ENCODE measurements around the gene PLD4.
A peak's percentile ranks its signal among the peaks of the same experiment; 100 is the strongest.
"Not testable (repeated sequence)": the region's sequence is repeated elsewhere in the genome, so short reads cannot be mapped to it uniquely, and the experiment has no call there.

Gene PLD4, protein sequence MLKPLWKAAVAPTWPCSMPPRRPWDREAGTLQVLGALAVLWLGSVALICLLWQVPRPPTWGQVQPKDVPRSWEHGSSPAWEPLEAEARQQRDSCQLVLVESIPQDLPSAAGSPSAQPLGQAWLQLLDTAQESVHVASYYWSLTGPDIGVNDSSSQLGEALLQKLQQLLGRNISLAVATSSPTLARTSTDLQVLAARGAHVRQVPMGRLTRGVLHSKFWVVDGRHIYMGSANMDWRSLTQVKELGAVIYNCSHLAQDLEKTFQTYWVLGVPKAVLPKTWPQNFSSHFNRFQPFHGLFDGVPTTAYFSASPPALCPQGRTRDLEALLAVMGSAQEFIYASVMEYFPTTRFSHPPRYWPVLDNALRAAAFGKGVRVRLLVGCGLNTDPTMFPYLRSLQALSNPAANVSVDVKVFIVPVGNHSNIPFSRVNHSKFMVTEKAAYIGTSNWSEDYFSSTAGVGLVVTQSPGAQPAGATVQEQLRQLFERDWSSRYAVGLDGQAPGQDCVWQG

DNA sequence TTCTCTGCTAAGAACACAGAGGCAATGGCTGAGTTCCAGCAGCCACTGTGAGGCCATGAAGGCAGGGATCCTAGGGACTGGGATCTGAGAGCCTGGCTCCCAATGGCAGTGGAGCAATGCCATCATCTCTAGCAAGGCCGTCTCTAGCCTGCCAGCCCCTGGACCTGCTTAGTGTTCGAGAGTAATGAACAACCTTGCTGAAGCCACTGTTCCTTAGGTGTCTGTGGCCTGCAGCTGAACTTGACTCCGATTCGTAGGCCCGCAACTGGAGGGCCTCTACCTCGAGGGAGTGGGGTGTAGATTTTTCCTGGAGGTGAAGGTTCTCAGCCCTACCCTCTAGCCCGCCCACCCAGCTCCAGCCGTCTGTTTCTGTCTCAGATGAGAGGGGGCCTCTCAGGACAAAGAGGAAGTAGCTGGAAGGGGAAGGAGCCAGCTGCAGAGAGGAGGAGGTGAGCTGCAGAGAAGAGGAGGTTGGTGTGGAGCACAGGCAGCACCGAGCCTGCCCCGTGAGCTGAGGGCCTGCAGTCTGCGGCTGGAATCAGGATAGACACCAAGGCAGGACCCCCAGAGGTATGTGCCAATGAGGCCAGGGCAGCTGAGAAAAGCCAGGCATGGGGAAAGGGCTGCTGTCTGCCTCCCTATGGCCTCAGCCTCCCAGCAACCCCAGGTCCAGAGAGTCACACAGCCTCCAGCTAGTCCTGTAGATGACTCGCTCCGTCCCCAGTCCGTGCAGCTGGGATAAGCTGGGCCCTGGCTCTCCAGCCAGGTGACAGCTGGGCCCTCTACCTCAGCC, at the start of gene PLD4:
Gene PLD4 (plus strand): TSS at position 459 of the 793 bp plus-strand sequence. CDS start 2,262 bp downstream, outside the sequence.
- DNase-seq, result no peak

- DNase-seq, result no peak
These were observed 49.3 kb upstream of the PLD4 start for GRCh38 chr14:104875412-104875751.

DNA sequence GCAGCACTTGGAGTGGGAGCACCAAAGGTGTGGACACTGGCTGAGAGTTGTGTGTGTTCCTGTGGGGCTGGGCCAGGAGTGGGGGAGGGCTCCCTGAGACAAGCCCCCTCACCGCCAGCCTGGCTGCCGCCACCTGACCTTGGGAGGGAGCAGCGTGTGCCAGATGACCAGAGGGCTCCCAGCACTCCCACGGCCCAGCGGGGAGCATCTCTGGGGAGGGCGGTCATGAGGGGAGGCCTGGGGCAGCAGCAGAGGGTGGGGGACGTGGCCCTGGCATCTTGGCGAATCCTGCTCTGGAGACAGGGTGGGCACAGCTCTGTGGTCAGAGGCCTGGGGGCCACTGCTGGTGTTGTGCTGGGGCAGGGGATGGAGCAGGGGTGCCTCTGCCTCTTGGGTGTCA, 48.9 kb upstream of the PLD4 start:
- DNase-seq, result peak; percentile 0

DNA sequence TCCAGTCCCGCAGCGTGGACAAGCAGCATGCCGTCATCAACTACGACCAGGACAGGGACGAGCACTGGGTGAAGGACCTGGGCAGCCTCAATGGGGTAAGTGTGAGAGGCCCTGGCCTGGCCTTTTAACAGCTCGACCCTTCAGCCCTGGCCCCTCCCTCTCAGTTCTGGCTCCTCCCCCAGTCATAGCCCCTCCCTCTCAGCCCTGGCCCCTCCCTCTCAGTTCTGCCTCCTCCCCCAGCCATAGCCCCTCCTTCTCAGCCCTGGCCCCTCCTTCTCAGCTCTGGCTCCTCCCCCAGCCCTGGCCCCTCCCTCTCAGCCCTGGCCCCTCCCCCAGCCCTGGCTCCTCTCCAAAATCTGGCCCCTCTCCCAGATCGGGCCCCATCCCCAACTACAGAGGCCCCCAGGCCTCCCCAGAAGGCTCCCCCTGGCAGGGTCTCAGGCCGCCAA, 48.4 kb upstream of the PLD4 start:
- peak; percentile 2 for DNase-seq

- peak; percentile 0 for DNase-seq
These were observed 47.4 kb upstream of the PLD4 start for GRCh38 chr14:104877066-104877805.

GRCh38 chr14:104877806-104878550, 46.7 kb upstream of the PLD4 start:
- peak; percentile 0 for DNase-seq

- peak; percentile 1 for DNase-seq
These were observed 46.1 kb upstream of the PLD4 start for GRCh38 chr14:104878582-104878981.

- peak; percentile 1 for DNase-seq
These were observed 45.3 kb upstream of the PLD4 start for GRCh38 chr14:104879201-104879982.

DNA sequence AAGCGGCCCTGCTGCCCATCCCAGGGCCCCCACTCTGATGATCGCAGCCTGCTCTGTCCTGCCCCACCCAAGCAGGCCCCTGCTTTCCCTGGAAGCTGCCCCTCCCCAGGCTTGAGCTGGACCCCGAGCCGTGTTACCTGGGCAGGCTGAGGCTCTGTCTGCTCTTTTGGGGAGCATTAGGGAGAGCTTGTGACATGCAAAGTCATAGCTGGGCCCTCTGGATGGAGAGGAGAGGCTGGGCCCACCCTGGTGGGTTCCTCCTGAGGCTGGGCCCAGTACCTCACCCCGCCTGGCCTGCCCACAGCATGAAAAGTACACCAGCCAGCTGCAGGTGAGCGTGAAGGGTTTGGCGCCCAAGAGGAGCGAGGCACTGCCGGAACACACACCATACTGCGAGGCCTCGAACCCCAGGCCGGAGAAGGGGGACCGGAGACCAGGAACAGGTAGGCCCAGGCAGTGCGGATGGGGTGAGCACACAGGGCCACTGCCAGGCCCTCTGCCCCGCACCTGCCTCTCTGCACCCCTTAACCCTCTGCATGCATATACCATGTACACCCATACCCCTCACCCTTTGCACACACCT, 44.6 kb upstream of the PLD4 start:
- peak; percentile 0 for DNase-seq

GRCh38 chr14:104880584-104881210, 44.0 kb upstream of the PLD4 start:
- DNase-seq, result peak; percentile 0

DNA sequence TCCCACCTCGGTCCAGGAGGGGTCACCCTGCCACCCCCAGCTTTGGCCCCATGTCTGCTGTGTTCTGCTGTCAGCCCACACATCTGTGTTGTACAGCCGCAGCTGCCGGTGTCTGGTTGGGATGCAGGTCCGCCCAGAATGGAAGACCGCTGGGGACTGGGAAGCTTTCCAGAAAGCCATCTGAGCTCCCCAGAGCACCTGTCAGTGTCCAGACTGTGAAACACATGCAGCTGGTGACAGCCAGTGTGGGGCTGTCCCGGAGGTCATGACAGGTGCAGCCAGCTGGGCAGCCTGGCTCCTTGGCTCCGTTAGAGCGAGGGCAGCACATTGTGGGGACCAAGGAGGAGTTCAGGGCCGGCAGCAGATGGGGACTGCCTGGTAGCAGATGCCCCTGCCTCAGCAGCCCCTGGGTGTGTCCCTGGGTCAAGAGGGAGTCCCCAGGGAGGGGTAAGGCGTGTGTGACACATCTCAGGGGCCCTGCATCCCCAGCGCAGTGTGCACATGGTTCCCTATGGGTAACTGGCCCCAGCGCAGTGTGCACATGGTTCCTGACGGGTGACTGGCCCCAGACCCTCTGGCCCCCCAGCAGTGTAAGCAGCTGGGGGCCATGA, 43.2 kb upstream of the PLD4 start:
- DNase-seq, result peak; percentile 1

GRCh38 chr14:104882325-104882973, 42.2 kb upstream of the PLD4 start:
- DNase-seq, result peak; percentile 79

- no peak for DNase-seq
These were observed 41.6 kb upstream of the PLD4 start for GRCh38 chr14:104882991-104883660.

DNA sequence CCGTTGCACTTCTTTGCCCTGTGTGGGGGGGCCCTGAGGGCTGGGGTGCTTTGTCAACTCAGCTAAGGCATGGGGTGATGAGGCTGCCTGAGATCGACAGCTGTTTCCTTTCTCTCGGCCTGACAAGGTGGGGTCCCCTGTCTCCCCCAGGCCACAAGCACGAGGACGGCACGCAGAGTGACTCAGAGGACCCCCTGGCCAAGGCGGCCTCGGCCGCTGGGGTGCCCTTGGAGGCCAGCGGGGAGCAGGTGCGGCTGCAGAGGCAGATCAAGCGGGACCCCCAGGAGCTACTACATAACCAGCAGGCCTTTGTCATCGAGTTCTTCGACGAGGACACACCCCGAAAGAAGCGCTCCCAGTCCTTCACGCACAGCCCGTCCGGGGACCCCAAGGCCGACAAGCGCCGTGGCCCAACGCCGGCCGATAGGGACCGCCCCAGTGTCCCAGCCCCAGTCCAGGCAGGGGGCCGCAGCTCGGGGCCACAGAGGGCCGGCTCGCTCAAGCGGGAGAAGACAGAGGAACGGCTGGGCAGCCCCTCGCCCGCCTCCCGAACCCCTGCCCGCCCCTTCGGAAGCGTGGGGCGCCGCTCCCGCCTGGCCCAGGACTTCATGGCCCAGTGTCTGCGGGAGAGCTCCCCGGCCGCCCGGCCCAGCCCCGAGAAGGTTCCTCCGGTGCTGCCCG, 40.9 kb upstream of the PLD4 start:
- peak; percentile 0 for DNase-seq

DNA sequence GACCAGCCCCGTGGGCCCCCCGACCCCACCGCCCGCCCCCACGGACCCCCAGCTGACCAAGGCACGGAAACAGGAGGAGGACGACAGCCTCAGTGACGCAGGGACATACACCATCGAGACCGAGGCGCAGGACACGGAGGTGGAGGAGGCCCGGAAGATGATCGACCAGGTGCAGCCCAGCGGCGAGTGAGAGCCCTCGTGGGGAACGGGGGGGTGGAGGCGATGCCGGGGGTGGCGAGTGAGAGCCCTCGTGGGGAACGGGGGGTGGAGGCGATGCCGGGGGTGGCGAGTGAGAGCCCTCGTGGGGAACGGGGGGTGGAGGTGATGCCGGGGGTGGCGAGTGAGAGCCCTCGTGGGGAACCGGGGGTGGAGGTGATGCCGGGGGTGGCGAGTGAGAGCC, 40.3 kb upstream of the PLD4 start:
- not testable (repeated sequence) for DNase-seq

DNA sequence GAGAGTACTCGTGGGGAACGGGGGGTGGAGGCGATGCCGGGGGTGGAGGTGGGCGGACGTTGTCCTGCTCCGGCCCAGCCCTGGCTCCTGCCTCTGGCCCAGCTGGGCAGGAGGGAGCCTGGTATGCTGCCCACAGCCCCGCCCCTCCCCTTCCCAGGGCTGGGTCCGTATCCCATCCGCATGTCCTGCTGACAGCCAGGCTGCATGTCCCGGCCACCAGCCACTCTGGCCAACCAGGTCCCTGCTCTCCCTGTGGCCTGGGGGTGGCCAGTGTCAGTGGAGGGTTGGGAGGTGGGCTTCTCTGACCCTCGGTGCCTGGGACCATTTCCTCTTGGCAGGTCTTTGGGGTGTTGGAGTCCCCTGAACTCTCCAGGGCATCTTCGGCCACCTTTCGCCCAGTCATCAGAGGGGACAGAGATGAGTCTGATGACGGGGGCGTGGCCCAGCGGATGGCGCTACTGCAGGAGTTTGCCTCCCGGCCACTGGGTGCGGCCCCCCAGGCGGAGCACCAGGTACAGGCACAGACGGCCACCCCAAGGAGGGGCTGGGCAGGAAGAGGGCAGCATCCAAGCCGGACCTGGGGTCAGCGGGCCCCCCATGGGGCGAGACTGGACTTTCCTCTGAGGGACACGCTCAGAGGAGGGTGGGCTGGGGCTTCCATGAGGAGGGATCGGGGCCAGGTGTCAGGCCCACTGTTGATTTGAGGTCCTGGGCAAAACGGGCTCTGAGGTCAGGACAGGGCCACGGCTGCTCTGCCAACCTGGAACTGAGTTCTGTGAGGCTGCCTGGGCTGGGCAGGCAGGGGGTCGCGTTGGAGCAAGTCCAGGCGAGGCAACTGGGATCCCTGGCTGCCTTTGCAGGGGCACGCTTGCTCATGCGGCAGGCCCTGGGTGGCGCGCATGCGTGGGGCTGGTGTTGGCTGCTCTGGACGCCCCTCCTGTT, 39.4 kb upstream of the PLD4 start:
- peak; percentile 0 for DNase-seq

Data from NCI-H226 (cell line).